HG03066 (cell line): ENCODE results near the gene PPP2R5B.
"Not testable (repeated sequence)": the region's sequence is repeated elsewhere in the genome, so short reads cannot be mapped to it uniquely, and the experiment has no call there.

ENCODE experiments used
- ATAC-seq: cut with Tn5 transposase; IDR thresholded peaks from one replicate; pipeline ENCODE4 v1.9.1; 2021; ENCODE audit warnings: low read depth; ENCODE audit not compliant: unreplicated experiment

Gene PPP2R5B

DNA sequence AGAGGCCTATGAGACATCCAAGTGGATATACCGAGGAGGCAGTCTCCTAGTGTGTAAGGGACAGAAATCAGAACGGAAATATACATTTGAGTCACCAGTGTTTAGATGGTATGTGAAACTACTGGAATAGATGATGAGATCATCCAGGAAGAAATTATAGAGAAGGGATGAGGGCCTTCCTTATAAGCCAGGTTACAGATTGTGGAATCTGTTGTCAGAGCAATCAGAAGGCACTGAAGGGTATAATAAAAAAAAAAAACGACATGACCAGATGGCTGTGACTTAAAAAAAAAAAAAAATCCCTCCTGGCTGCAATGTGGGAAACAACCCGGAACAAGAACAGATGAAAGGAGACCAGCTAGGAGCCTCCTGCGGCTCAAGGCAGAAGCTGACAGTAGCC lies 44.7 kb downstream of the PPP2R5B start:
- no peak for ATAC-seq

GRCh38 chr11:64970731-64971151 lies 46.3 kb downstream of the PPP2R5B start:
- no peak for ATAC-seq

DNA sequence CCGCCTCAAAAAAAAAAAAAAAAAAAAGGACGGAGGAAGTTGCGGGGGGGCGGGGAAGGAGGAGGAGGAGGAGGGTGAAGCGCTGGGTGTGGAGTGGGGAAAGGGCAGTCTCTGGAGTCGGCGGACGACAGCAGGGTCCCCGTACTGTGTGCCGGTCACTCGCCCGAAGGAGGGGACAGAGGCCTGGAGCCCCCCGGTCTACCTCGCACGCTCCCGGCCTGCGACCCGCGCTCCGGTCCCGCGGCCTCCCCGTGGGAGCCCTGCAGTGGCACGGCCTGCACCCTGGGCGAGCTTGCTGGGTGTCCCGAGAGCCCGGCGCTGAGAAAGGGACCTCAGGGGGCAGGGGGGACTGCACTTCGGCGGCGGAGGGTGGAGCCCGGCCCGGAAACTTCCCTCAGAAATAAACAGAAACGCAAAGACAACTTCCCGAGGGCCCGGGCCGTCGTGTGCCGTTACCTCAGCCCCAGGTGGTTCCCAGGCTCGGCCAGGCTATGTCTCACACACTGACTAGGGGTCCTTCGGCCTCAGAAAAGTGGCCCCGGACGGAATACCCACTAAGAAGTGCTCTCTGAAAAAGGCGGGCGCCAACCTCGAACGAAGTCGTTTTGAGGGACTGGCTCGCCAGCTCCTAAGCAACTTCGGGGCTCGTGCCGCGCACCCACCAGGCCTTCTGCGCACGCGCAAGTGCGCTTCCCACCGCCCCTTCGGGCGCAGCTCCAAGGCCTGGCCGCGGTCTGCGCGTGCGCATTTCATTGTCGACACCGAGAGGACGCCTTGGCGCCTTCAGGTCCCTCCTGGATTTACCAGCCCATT lies 47.1 kb downstream of the PPP2R5B start, which contains the start of gene MAJIN:
Gene MAJIN, minus strand, starts transcription at position 688 of the 813 bp plus-strand sequence. CDS start 12,703 bp downstream, outside the sequence.
- no peak for ATAC-seq

- ATAC-seq: no peak
Measured at GRCh38 chr11:64974124-64974523, 49.6 kb downstream of the PPP2R5B start.

- no peak for ATAC-seq
Measured at GRCh38 chr11:64976651-64977050, 52.2 kb downstream of the PPP2R5B start.

- ATAC-seq: not testable (repeated sequence)
Measured at GRCh38 chr11:64983339-64983738, 58.9 kb downstream of the PPP2R5B start.
